ENCODE results near the gene CTSH.
"Not testable (repeated sequence)": the region's sequence is repeated elsewhere in the genome, so short reads cannot be mapped to it uniquely, and the experiment has no call there.

The CTSH gene

DNA sequence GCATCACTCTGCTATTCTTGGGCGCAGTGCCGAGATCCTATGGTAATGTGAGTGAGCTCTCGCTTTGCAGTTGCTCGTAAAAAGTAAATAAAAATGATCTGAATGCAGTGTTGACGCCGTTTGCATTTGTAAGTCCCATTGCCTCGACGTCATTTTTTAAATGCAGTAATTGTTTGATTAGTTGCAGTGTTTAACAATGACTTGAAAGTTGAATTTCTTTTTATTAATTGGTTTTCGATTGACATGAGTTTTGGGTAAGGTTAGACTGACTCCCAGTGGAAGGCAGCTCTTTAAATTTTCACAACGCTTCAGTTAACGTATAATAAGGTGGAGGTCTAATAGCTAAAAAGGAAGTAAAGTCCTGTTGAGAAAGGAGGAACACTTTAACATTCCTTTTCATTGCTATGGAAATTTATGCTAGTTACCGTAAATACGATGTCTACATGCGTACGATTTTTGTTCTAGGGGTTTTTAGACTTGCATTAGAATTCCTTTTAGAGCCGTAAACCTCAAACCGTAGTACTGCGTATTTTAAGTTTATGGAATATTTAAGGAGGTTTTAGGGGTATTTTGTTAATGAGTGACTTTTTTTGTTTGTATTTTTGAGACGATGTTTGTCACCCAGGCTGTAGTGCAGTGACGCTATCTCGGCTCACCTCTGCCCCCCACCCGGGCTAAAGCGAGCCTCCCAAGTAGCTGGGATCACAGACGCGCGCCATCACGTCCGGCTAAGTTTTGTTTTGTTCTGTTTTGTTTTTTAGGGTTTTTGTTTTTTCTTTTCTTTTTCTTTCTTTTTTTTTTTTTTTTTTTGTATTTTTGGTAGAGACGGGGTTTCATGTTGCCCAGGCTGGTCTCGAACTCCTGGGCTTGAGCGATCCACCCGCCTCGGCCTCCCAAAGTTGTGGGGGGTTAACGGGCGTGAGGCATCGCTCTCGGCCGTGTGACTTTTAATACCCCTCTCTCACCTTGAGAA, 70.8 kb downstream of the CTSH start:
- H3K4me3 ChIP-seq (replicated peaks in 1 of 2; ENCODE audit: low read depth in 2 of 2, low read length in 2 of 2): peak overlapping the region; percentile 97 to 99
- peak; percentile 39 to 42 for DNase-seq (ENCODE audit: low read depth in 2 of 2)
- TF ChIP-seq, protein P1, sequence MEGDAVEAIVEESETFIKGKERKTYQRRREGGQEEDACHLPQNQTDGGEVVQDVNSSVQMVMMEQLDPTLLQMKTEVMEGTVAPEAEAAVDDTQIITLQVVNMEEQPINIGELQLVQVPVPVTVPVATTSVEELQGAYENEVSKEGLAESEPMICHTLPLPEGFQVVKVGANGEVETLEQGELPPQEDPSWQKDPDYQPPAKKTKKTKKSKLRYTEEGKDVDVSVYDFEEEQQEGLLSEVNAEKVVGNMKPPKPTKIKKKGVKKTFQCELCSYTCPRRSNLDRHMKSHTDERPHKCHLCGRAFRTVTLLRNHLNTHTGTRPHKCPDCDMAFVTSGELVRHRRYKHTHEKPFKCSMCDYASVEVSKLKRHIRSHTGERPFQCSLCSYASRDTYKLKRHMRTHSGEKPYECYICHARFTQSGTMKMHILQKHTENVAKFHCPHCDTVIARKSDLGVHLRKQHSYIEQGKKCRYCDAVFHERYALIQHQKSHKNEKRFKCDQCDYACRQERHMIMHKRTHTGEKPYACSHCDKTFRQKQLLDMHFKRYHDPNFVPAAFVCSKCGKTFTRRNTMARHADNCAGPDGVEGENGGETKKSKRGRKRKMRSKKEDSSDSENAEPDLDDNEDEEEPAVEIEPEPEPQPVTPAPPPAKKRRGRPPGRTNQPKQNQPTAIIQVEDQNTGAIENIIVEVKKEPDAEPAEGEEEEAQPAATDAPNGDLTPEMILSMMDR (IDR thresholded peaks at IDR 0.05; ENCODE audit: low read depth, low read length): no peak

- H3K4me3 ChIP-seq (replicated peaks in 1 of 2; ENCODE audit: low read depth in 2 of 2, low read length in 2 of 2): peak overlapping the region; percentile 97 to 99
- DNase-seq (ENCODE audit: low read depth in 2 of 2): peak; percentile 91 to 95
- TF ChIP-seq, protein P1 (IDR thresholded peaks at IDR 0.05; ENCODE audit: low read depth, low read length): peak; percentile 52
Observed at GRCh38 chr15:78872972-78873792, 71.7 kb downstream of the CTSH start.

- TF ChIP-seq, protein P1 (IDR thresholded peaks at IDR 0.05; ENCODE audit: low read depth, low read length): no peak
- DNase-seq (ENCODE audit: low read depth in 2 of 2): peak; percentile 93 to 98
- peak within 1 kb of the TSS; percentile 97 to 99 for H3K4me3 ChIP-seq (replicated peaks in 1 of 2; ENCODE audit: low read depth in 2 of 2, low read length in 2 of 2)
Observed at GRCh38 chr15:78872155-78872971, 72.5 kb downstream of the CTSH start, which contains the start of gene MORF4L1. TSS of gene MORF4L1 (plus strand) at chr15:78872890. CDS start at chr15:78873018, 128 bp downstream.

- not testable (repeated sequence) for H3K4me3 ChIP-seq (replicated peaks in 1 of 2; ENCODE audit: low read depth in 2 of 2, low read length in 2 of 2); DNase-seq (ENCODE audit: low read depth in 2 of 2)
Observed at GRCh38 chr15:78871483-78872127, 73.2 kb downstream of the CTSH start.

All from cardiac fibroblast (primary cell).